GM23338 (cell line): ENCODE measurements around the gene C5orf24. TPM values are rescaled to one million over a fixed set of nuclear protein-coding genes. Genes with fewer than 3 reads are reported as not detected.
"Not testable (repeated sequence)": the region's sequence is repeated elsewhere in the genome, so short reads cannot be mapped to it uniquely, and the experiment has no call there.

Experiments used
- ATAC-seq: fragments of 200-7000 bp; cut with Tn5 transposase; 3 replicates; pipeline ENCODE4 v1.9.1; 2020
- DNase-seq: peaks from one replicate; pipeline ENCODE4 v3.0.0-alpha.2; 2015; ENCODE audit warnings: low spot score
- H2AFZ ChIP-seq: fragments of 200-600 bp; sonication (generic); 2 replicates; pipeline ENCODE4 v1.8.0; 2016; ENCODE audit warnings: antibody characterized with exemption, mild to moderate bottlenecking, moderate library complexity
- H3F3A ChIP-seq: fragments of 200-600 bp; sonication (generic); replicated peaks from 2 replicates; pipeline ENCODE4 v1.8.0; 2017; ENCODE audit warnings: antibody characterized with exemption, mixed run types, low read depth
- H3K27ac ChIP-seq: fragments of 200-600 bp; sonication (generic); 2 replicates; pipeline ENCODE4 v1.6.1; 2016; ENCODE audit warnings: low read depth
- H3K27me3 ChIP-seq: fragments of 200-600 bp; sonication (generic); 2 replicates; pipeline ENCODE4 v1.8.0; 2016; ENCODE audit warnings: mild to moderate bottlenecking, mixed run types, moderate library complexity; ENCODE audit not compliant: insufficient read depth
- H3K36me3 ChIP-seq: fragments of 200-600 bp; sonication (generic); 2 replicates; pipeline ENCODE4 v1.8.0; 2016; ENCODE audit warnings: mild to moderate bottlenecking; ENCODE audit not compliant: insufficient read depth
- H3K4me1 ChIP-seq: fragments of 200-600 bp; sonication (generic); 2 replicates; pipeline ENCODE4 v1.8.0; 2016; ENCODE audit warnings: mild to moderate bottlenecking, moderate library complexity; ENCODE audit not compliant: insufficient read depth
- H3K4me2 ChIP-seq: fragments of 200-600 bp; sonication (generic); 2 replicates; pipeline ENCODE4 v1.7.1; 2017; ENCODE audit warnings: mixed run types
- H3K4me3 ChIP-seq: fragments of 200-600 bp; sonication (generic); 2 replicates; pipeline ENCODE4 v1.6.1; 2016; ENCODE audit warnings: mixed run types
- H3K79me2 ChIP-seq: fragments of 200-600 bp; sonication (generic); replicated peaks from 2 replicates; pipeline ENCODE4 v1.8.0; 2017; ENCODE audit warnings: mild to moderate bottlenecking; ENCODE audit not compliant: insufficient read depth
- H3K9me2 ChIP-seq: fragments of 200-600 bp; sonication (generic); 2 replicates; pipeline ENCODE4 v1.8.0; 2017; ENCODE audit not compliant: insufficient read depth
- H4K20me1 ChIP-seq: fragments of 200-600 bp; sonication (generic); replicated peaks from 2 replicates; pipeline ENCODE4 v1.8.0; 2017; ENCODE audit warnings: mild to moderate bottlenecking; ENCODE audit not compliant: insufficient read depth
- H3K27ac Mint-ChIP-seq: 2 replicates; pipeline ENCODE4 v1.8.0; 2020; ENCODE audit warnings: inconsistent platforms, mild to moderate bottlenecking, moderate library complexity, mixed read lengths
- H3K27me3 Mint-ChIP-seq: 3 replicates; pipeline ENCODE4 v1.8.0; 2022; ENCODE audit warnings: low read depth, mild to moderate bottlenecking, moderate library complexity, mixed read lengths, inconsistent platforms; ENCODE audit not compliant: insufficient read depth, poor library complexity
- H3K36me3 Mint-ChIP-seq: 3 replicates; pipeline ENCODE4 v1.8.0; 2021; ENCODE audit warnings: low read depth, mild to moderate bottlenecking, inconsistent platforms, moderate library complexity, mixed read lengths
- H3K4me1 Mint-ChIP-seq: 3 replicates; pipeline ENCODE4 v1.8.0; 2020; ENCODE audit warnings: mild to moderate bottlenecking, inconsistent platforms, mixed read lengths
- H3K4me3 Mint-ChIP-seq: 3 replicates; pipeline ENCODE4 v1.8.0; 2021; ENCODE audit warnings: moderate library complexity, mild to moderate bottlenecking, inconsistent platforms, mixed read lengths
- H3K9me3 Mint-ChIP-seq: 3 replicates; pipeline ENCODE4 v1.8.0; 2020; ENCODE audit warnings: moderate library complexity, mild to moderate bottlenecking, inconsistent platforms, mixed read lengths
- CREB1 ChIP-seq: fragments of 250-450 bp; sonication (Bioruptor Pico); IDR thresholded peaks from 2 replicates; pipeline ENCODE4 v1.5.0; 2020; ENCODE audit warnings: low read depth, mild to moderate bottlenecking, moderate library complexity
- EZH2phosphoT487 ChIP-seq: fragments of 200-600 bp; sonication (generic); IDR thresholded peaks from one replicate; pipeline ENCODE4 v1.8.1; 2018; ENCODE audit warnings: antibody characterized with exemption; ENCODE audit not compliant: unreplicated experiment
- JUNB ChIP-seq: IDR thresholded peaks from one replicate; pipeline ENCODE4 v1.6.1; 2016; ENCODE audit warnings: antibody characterized with exemption; ENCODE audit not compliant: unreplicated experiment
- NANOG ChIP-seq: IDR thresholded peaks from 2 replicates; pipeline ENCODE4 v1.6.1; 2016; ENCODE audit warnings: antibody characterized with exemption, borderline replicate concordance
- STAT1 ChIP-seq: IDR thresholded peaks from one replicate; pipeline ENCODE4 v1.6.1; 2016; ENCODE audit warnings: antibody characterized with exemption; ENCODE audit not compliant: unreplicated experiment
- ZNF114 ChIP-seq: fragments of 250-450 bp; sonication (Bioruptor Pico); IDR thresholded peaks from 2 replicates; pipeline ENCODE4 v1.5.0; 2020; ENCODE audit warnings: mild to moderate bottlenecking, moderate library complexity
- polyA plus RNA-seq: library from polyadenylated mRNA; unstranded; fragments of >200 nt; fragmentation: Nextera tagmentation; extraction: Ambion mirVana; gene quantifications from 2 replicates; pipeline ENCODE4 v1.2.1, GENCODE V29; 2016
- total RNA-seq: library from RNA; depleted of rRNA; stranded (reverse); fragments of >200 nt; shearing (Covaris generic); gene quantifications from 2 replicates; pipeline ENCODE4 v1.2.3, GENCODE V29; 2014
- TF ChIP-seq, protein P1 (sequence below): fragments of 250-450 bp; sonication (Bioruptor Pico); IDR thresholded peaks from 2 replicates; pipeline ENCODE4 v1.5.0; 2020; ENCODE audit warnings: mild to moderate bottlenecking, moderate library complexity
- TF ChIP-seq, protein P2 (sequence below): IDR thresholded peaks from 2 replicates; pipeline ENCODE4 v1.6.1; 2016; ENCODE audit warnings: antibody characterized with exemption
- TF ChIP-seq, protein P3 (sequence below), 2 experiments: fragments of 200-600 bp in 1 of 2; sonication (generic) in 1 of 2; conservative IDR thresholded peaks; 2 replicates each; pipeline versions ENCODE4 v1.5.1 to v1.6.1; 2016 to 2017; ENCODE audit warnings: antibody characterized with exemption in 2 of 2, low read depth in 2 of 2, mild to moderate bottlenecking in 2 of 2, moderate library complexity in 1 of 2

Gene C5orf24
- total and polyA plus RNA-seq, 2 experiments from 2014 or later, result 14.6 to 21.1 TPM

DNA sequence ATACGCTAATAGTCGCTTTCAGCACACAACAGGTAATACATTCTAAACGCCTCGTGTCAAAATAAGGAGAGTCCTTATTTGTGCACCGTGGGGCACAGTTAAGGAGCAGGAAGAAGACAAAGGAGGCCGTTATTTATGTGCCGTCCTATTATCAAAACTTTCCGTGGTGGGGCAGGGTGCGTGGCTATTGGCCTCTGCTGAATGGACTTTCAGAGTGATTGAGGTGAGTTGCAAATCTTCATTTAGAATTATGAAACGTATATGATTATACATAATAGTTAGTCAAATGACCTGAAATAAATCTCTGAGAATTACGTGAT lies 833 bp downstream of the C5orf24 start (continued):
- TF ChIP-seq, protein P1, sequence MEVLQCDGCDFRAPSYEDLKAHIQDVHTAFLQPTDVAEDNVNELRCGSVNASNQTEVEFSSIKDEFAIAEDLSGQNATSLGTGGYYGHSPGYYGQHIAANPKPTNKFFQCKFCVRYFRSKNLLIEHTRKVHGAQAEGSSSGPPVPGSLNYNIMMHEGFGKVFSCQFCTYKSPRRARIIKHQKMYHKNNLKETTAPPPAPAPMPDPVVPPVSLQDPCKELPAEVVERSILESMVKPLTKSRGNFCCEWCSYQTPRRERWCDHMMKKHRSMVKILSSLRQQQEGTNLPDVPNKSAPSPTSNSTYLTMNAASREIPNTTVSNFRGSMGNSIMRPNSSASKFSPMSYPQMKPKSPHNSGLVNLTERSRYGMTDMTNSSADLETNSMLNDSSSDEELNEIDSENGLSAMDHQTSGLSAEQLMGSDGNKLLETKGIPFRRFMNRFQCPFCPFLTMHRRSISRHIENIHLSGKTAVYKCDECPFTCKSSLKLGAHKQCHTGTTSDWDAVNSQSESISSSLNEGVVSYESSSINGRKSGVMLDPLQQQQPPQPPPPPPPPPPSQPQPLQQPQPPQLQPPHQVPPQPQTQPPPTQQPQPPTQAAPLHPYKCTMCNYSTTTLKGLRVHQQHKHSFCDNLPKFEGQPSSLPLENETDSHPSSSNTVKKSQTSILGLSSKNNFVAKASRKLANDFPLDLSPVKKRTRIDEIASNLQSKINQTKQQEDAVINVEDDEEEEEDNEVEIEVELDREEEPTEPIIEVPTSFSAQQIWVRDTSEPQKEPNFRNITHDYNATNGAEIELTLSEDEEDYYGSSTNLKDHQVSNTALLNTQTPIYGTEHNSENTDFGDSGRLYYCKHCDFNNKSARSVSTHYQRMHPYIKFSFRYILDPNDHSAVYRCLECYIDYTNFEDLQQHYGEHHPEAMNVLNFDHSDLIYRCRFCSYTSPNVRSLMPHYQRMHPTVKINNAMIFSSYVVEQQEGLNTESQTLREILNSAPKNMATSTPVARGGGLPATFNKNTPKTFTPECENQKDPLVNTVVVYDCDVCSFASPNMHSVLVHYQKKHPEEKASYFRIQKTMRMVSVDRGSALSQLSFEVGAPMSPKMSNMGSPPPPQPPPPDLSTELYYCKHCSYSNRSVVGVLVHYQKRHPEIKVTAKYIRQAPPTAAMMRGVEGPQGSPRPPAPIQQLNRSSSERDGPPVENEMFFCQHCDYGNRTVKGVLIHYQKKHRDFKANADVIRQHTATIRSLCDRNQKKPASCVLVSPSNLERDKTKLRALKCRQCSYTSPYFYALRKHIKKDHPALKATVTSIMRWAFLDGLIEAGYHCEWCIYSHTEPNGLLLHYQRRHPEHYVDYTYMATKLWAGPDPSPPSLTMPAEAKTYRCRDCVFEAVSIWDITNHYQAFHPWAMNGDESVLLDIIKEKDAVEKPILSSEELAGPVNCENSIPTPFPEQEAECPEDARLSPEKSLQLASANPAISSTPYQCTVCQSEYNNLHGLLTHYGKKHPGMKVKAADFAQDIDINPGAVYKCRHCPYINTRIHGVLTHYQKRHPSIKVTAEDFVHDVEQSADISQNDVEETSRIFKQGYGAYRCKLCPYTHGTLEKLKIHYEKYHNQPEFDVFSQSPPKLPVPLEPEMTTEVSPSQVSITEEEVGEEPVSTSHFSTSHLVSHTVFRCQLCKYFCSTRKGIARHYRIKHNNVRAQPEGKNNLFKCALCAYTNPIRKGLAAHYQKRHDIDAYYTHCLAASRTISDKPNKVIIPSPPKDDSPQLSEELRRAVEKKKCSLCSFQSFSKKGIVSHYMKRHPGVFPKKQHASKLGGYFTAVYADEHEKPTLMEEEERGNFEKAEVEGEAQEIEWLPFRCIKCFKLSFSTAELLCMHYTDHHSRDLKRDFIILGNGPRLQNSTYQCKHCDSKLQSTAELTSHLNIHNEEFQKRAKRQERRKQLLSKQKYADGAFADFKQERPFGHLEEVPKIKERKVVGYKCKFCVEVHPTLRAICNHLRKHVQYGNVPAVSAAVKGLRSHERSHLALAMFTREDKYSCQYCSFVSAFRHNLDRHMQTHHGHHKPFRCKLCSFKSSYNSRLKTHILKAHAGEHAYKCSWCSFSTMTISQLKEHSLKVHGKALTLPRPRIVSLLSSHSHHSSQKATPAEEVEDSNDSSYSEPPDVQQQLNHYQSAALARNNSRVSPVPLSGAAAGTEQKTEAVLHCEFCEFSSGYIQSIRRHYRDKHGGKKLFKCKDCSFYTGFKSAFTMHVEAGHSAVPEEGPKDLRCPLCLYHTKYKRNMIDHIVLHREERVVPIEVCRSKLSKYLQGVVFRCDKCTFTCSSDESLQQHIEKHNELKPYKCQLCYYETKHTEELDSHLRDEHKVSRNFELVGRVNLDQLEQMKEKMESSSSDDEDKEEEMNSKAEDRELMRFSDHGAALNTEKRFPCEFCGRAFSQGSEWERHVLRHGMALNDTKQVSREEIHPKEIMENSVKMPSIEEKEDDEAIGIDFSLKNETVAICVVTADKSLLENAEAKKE (CRISPR knock-in tag), result no peak
- TF ChIP-seq STAT1, result no peak
- TF ChIP-seq, protein P2, sequence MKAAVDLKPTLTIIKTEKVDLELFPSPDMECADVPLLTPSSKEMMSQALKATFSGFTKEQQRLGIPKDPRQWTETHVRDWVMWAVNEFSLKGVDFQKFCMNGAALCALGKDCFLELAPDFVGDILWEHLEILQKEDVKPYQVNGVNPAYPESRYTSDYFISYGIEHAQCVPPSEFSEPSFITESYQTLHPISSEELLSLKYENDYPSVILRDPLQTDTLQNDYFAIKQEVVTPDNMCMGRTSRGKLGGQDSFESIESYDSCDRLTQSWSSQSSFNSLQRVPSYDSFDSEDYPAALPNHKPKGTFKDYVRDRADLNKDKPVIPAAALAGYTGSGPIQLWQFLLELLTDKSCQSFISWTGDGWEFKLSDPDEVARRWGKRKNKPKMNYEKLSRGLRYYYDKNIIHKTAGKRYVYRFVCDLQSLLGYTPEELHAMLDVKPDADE, result no peak
- no peak for TF ChIP-seq EZH2phosphoT487
- no peak for TF ChIP-seq ZNF114 (CRISPR knock-in tag)
- TF ChIP-seq JUNB, result no peak
- no peak for TF ChIP-seq NANOG
- TF ChIP-seq, protein P3, sequence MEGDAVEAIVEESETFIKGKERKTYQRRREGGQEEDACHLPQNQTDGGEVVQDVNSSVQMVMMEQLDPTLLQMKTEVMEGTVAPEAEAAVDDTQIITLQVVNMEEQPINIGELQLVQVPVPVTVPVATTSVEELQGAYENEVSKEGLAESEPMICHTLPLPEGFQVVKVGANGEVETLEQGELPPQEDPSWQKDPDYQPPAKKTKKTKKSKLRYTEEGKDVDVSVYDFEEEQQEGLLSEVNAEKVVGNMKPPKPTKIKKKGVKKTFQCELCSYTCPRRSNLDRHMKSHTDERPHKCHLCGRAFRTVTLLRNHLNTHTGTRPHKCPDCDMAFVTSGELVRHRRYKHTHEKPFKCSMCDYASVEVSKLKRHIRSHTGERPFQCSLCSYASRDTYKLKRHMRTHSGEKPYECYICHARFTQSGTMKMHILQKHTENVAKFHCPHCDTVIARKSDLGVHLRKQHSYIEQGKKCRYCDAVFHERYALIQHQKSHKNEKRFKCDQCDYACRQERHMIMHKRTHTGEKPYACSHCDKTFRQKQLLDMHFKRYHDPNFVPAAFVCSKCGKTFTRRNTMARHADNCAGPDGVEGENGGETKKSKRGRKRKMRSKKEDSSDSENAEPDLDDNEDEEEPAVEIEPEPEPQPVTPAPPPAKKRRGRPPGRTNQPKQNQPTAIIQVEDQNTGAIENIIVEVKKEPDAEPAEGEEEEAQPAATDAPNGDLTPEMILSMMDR (conservative IDR thresholded peaks at IDR 0.05; ENCODE audit: low read depth in 2 of 2), result no peak
- no peak for TF ChIP-seq CREB1 (CRISPR knock-in tag)

DNA sequence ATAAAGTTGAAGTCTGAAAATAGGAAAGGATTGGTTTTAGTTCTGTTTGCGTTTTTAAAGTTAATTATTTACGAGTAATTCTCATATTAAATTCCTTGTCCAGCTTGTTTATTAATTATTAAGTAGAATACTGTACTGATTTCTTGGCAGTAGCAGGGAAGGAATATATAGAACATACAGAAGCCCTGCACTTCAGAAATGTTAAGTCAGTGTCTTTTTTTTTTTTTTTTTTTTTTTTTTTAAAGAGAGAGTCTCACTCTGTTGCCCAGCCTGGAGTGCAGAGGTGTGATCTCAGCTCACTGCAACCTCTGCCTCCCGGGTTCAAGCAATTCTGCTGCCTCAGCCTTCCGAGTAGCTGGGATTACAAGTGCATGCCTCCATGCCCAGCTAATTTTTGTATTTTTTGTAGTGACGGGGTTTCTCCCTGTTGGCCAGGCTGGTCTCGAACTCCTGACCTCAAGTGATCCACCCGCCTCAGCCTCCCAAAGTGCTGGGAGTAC lies 3.7 kb downstream of the C5orf24 start:
- not testable (repeated sequence) for H3K4me2 ChIP-seq, H3K27ac Mint-ChIP-seq

More for the DNA sequence above, 3.7 kb downstream of the C5orf24 start:
- H3K4me3 Mint-ChIP-seq, H3K36me3 ChIP-seq, H3K9me3 Mint-ChIP-seq, H3K4me3 ChIP-seq, H3K9me2 ChIP-seq, H2AFZ ChIP-seq, H3K4me1 ChIP-seq, H3K4me1 Mint-ChIP-seq, H4K20me1 ChIP-seq, DNase-seq, H3K27ac ChIP-seq, H3K27me3 ChIP-seq, ATAC-seq: not testable (repeated sequence)
- Histone ChIP-seq H3F3A (peaks cover 22% of the 10 kb centered on the region), H3K79me2 (peaks cover 19% of the 10 kb centered on the region)
- peaks cover 14% of the 10 kb centered on the region; the same call in 2 of the 3 replicates for H3K36me3 Mint-ChIP-seq
- peaks cover 14% of the 10 kb centered on the region for H3K27me3 Mint-ChIP-seq
